ELF-1 (cell line): ENCODE data around the gene ASB2.
A peak's percentile ranks its signal among the peaks of the same experiment; 100 is the strongest.

Source experiments
- DNase-seq: peaks from one replicate; pipeline ENCODE4 v3.0.0-alpha.2; 2016; ENCODE audit warnings: low read depth, low spot score

The ASB2 gene

GRCh38 chr14:93909429-93910128 lies 66.8 kb downstream of the ASB2 start:
- no peak for DNase-seq

- DNase-seq: peak; percentile 88
These were observed 69.7 kb downstream of the ASB2 start for GRCh38 chr14:93906341-93907329.

- peak; percentile 34 for DNase-seq
These were observed 70.7 kb downstream of the ASB2 start for GRCh38 chr14:93905623-93906022.

GRCh38 chr14:93903342-93904184 lies 72.8 kb downstream of the ASB2 start:
- peak; percentile 72 for DNase-seq

DNA sequence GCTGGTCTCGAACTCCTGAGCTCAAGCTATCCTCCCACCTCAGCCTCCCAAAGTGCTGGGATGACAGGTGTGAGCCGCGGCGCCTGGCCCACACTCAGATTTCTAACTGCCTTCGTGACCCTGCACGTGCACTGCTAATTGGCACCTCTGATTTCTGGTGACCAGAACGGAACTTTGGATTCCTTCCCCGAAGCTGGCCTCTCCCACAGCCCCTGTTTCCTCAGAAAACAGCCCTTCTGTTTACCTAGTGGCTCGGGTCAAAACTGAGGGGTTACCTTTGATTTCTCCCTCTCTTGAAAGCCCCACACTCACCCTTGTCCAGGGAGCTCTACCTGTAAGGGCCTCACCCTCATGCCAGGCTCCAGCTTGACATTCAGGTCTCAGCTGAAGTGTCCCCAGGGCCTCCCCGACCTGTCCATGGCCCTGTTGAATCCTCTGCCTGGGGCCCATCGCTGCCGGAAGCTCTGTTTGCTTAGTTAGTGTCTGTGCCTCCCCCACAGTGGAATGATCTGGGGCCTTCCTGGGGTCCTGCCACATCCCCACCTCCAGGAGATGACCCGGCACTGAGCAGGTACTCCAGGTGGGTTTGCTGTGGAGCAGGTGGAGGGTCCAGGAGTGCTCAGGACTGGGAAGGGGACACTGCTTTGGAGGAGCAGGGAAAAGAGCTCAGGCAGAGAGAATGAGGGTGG lies 73.6 kb downstream of the ASB2 start:
- no peak for DNase-seq

DNA sequence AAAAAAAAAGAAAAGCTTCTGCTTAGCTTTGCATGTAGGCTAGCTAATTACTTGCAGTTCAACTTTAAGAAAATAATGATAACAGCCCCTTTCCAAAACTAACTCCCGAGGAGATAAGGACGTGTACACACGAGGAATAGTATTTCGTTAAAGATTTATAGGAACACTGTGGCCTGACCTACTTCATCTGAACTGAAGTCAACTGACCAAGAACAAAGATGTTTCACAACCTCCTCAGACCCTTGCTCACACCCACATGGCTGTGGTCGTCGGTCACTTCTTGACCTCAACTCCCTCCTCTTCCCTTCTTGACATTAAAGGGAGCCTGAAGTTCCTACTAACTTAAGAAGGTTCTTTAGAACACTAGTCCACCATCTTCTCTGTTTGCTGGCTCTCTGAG lies 74.6 kb downstream of the ASB2 start:
- no peak for DNase-seq

DNA sequence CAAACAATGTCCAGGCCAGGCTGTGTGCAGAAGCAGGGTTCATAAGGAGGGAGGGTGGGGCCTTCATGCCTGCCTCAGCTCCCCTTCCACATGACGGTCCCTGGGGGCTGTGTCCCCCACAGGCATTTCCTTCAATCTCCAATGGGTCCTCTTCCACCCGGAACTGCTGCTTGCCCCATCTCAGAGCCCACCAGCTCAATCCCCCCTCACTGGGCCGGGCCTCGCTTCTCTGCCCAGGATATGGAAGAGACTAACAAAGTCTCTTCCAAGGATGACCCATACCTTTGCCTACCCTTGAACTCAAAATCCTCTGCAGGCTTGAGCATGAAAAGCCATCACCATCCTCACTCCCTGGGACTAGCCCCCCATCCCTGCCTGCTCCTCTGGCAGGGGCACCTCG lies 77.6 kb downstream of the ASB2 start:
- no peak for DNase-seq

DNA sequence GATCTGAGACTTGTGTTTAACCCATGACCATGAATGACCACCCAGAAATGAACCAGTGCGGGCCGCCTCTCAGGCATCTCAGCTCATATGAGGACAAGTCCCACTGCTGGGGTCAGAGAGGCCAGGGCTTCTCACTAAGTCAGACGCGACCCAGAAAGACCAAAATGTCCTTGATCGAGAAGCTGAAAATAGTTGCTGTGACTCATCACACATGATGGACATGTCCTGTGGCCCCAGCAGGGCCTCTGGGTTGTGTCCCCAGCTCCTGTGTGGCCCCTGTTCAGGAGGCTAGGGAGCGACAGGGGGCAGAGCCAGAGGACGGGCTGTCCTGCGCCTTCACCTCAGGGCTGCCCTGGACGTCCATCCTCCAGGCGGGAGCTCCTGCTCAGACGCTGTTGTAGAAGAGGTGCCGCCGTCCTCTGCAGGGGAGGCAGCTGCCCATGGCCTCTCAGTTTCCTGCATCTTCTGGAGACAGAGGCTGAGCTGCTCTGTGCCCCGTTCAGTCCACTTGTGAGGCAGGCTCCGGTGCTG lies 78.2 kb downstream of the ASB2 start:
- DNase-seq: no peak

DNA sequence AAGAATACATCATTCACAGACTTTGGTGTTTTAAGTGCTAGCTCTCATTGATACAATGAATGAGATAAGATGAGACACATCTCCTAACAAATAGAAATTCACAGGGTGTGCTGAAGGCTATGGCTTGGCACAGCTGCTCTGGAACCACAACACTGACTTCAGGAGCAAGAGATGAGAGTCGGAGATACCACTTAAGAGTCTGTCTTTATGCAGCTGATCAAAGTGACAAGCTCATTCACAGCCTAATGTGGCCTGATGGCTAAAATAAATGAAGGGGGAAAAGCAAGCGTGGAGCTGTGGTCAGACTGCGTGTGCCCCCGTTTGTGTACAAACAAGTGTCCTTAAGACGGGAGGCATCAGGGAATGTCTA lies 78.9 kb downstream of the ASB2 start:
- no peak for DNase-seq

DNA sequence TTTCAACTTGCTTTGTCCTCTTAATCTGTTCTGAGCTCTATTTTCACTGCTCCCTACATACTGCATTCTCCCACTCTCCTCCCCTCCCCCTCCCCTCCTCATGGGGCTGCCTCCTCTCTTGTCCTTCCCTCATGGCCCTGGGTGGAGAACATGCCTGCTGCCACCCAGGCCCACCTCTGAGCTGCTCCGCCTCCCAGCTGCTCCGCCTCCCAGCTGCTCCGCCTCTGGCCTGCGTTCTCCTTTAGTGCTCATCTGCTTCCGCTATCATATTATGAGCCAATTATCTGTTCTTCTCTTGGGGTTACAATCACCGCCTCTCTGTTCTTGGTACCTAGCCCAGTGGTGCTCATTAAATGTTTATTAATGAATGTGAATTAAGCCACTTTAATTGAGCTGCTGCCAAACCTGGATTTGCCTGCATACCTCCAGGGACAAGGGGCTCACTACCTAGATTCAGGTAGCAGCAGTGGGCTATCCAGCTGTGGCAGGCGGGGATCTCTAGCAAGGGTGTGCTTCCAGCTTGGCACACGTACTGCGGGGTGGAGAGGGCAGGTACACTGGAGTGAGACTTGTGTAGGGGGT lies 81.3 kb downstream of the ASB2 start:
- peak; percentile 67 for DNase-seq

DNA sequence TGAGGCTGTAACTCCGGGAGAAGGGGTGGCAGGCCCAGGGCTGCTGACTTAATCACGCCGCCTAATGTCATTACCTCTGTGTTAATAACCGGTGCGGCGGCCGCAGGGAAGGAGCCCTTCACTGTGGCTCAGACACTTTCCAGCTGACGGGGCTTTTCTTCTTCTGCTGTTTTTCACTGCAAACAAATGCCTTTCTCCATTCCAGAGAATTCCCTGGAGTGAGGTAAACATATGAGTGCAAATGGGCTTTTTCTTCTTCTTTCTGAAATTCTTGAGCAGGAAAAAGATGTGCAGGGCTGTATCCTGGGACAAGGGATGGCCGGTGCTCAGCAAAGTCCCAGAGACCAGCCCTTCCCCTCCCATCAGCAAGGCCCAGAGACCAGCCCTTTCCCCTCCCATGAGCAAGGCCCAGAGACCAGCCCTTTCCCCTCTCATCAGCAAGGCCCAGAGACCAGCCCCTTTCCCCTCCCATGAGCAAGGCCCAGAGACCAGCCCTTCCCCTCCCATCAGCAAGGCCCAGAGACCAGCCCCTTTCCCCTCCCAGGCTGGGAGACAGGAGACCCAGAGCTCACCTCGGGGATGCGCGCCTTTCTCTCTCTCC lies 82.6 kb downstream of the ASB2 start:
- DNase-seq: peak; percentile 65

DNA sequence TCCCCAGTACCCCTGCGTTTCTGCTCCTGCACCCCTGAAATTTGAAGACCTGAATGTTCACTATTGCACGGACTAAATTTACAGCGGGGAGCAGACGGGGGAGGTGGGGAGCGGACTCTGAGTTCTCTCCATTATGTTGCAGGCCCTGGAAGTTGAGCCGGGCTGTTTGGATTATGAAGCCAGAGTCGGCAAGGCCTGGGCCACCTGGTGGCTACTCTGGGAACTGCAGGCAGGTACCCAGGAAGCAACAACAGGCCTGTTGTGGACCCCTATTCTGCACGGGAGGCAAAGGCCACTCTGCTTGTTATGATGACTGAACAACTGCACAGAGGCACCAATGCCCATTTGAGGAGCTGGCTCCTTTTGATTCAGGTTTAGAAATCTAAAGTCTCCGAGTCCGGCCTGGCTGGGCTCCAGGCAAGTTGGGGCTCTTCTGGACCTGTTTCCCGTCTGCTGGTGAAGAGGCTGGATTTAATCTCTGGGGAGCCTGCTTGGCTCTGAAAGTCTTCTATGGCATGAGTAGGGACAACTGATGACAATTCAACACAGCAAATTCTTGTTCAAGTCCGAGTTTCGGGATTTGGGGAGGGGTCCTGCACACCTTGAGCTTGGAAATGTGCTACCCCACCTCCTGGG lies 83.3 kb downstream of the ASB2 start:
- DNase-seq: peak; percentile 86

GRCh38 chr14:93892505-93892839 lies 83.9 kb downstream of the ASB2 start:
- DNase-seq: no peak

GRCh38 chr14:93891756-93892504 lies 84.4 kb downstream of the ASB2 start:
- no peak for DNase-seq

DNA sequence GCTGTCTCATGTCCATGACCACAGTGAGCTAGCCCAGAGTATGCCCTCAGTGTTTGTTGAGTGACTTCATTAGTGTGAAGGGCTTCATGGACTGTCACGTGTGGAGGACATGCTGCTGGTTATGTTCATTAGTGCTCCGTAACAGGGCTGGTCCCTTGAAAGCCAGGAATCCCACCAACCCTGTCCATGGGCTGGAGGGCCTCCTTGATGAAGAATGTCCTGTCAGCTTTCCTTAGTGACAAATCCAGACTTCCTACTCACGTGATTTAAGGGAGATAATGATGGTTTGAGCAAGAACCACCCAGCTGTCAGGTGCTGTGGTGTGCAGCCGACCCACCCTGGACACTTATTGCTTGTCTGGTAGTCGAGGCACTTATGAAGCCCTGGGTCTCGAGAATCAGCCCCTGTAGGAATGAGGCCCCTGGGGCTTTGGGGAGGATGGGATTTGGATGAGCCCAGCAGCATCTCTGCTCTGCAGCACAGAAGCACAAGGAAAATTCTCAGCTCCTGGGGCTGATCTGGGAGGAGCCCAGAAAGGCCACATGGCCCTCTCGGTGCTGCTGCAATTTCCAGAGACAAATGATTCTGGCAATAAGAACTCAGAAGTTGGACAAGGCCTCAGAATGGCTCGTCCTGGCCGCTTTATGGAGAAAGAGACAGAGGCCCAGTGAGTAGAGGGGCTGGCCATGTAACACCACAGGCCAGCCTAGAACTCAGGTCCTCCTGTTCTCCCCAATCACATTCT lies 86.5 kb downstream of the ASB2 start:
- DNase-seq: no peak

DNA sequence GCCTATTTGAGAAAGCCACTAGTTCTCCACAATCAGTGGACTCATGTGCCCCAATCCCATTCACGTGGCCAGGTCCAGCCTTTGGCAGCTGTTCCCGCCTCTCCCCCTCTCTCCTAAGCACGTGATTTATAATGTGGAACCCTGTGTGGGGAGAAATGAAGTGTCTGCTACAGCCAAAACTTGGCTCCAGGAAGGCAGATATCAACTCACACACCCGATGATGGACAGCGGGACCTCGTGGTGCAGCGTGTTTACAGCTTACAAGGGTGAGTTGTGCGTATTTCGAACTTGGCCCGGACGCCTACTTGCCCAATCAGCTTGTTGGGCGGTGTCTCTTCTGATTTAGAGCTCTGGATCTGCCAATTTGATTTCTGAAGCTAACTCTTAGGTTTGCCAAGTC lies 87.4 kb downstream of the ASB2 start:
- DNase-seq: no peak

DNA sequence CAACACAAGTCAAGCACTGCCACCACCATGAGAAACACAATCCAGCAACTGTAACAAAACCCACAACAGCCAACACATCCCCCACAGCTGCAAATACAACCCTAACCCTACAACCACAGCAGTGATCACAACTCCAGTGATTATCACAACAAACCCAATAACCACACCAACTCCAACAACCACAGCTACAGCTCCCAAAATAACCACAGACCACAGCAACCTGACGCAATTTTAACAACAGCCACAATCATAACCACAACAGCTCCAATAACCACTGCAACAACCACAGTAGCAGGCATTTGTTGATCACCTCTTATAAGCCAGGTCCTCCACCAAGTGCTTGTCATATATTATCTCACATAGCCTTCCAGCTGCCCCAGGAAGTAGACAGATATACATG lies 91.4 kb downstream of the ASB2 start:
- DNase-seq: no peak
